Measurements from ENCODE around the gene TGFB3. TPM values are rescaled to one million over a fixed set of nuclear protein-coding genes. Genes with fewer than 3 reads are reported as not detected.

TGFB3 gene
- total and polyA plus RNA-seq, 9 of the 15 experiments (the other 6 are each of a cell fraction or from before 2014, with no cell fraction given) = 0.39 to 2.0 (median 1.0) TPM

GRCh38 chr14:75985618-75986438 lies 4.0 kb upstream of the TGFB3 start, which contains the start of gene IFT43 (continued):
- TF ChIP-seq, protein P1, sequence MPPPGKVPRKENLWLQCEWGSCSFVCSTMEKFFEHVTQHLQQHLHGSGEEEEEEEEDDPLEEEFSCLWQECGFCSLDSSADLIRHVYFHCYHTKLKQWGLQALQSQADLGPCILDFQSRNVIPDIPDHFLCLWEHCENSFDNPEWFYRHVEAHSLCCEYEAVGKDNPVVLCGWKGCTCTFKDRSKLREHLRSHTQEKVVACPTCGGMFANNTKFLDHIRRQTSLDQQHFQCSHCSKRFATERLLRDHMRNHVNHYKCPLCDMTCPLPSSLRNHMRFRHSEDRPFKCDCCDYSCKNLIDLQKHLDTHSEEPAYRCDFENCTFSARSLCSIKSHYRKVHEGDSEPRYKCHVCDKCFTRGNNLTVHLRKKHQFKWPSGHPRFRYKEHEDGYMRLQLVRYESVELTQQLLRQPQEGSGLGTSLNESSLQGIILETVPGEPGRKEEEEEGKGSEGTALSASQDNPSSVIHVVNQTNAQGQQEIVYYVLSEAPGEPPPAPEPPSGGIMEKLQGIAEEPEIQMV (tag; conservative IDR thresholded peaks at IDR 0.05; ENCODE audit: low read depth) = no peak
- peak; percentile 78; the same call in 1 of the 2 replicates for TF ChIP-seq MXI1 (IDR thresholded peaks at IDR 0.05; ENCODE audit: low read depth, low read length)
- TF ChIP-seq TAF15 (IDR thresholded peaks at IDR 0.05; ENCODE audit: low read depth, low read length) = no peak
- TF ChIP-seq, protein P2, sequence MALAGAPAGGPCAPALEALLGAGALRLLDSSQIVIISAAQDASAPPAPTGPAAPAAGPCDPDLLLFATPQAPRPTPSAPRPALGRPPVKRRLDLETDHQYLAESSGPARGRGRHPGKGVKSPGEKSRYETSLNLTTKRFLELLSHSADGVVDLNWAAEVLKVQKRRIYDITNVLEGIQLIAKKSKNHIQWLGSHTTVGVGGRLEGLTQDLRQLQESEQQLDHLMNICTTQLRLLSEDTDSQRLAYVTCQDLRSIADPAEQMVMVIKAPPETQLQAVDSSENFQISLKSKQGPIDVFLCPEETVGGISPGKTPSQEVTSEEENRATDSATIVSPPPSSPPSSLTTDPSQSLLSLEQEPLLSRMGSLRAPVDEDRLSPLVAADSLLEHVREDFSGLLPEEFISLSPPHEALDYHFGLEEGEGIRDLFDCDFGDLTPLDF (CRISPR knock-in tag; IDR thresholded peaks at IDR 0.05) = no peak
- TF ChIP-seq HDAC1 (IDR thresholded peaks at IDR 0.05) = peak in 1 of 2 experiments; percentile 76; a peak in 2 of 4 replicates
- peak; percentile 49; the same call in 1 of the 2 replicates for TF ChIP-seq MAX (CRISPR knock-in tag; IDR thresholded peaks at IDR 0.05)
- TF ChIP-seq, protein P3, sequence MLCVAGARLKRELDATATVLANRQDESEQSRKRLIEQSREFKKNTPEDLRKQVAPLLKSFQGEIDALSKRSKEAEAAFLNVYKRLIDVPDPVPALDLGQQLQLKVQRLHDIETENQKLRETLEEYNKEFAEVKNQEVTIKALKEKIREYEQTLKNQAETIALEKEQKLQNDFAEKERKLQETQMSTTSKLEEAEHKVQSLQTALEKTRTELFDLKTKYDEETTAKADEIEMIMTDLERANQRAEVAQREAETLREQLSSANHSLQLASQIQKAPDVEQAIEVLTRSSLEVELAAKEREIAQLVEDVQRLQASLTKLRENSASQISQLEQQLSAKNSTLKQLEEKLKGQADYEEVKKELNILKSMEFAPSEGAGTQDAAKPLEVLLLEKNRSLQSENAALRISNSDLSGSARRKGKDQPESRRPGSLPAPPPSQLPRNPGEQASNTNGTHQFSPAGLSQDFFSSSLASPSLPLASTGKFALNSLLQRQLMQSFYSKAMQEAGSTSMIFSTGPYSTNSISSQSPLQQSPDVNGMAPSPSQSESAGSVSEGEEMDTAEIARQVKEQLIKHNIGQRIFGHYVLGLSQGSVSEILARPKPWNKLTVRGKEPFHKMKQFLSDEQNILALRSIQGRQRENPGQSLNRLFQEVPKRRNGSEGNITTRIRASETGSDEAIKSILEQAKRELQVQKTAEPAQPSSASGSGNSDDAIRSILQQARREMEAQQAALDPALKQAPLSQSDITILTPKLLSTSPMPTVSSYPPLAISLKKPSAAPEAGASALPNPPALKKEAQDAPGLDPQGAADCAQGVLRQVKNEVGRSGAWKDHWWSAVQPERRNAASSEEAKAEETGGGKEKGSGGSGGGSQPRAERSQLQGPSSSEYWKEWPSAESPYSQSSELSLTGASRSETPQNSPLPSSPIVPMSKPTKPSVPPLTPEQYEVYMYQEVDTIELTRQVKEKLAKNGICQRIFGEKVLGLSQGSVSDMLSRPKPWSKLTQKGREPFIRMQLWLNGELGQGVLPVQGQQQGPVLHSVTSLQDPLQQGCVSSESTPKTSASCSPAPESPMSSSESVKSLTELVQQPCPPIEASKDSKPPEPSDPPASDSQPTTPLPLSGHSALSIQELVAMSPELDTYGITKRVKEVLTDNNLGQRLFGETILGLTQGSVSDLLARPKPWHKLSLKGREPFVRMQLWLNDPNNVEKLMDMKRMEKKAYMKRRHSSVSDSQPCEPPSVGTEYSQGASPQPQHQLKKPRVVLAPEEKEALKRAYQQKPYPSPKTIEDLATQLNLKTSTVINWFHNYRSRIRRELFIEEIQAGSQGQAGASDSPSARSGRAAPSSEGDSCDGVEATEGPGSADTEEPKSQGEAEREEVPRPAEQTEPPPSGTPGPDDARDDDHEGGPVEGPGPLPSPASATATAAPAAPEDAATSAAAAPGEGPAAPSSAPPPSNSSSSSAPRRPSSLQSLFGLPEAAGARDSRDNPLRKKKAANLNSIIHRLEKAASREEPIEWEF (CRISPR knock-in tag; IDR thresholded peaks at IDR 0.05) = no peak
- no peak for TF ChIP-seq PREB (CRISPR knock-in tag; IDR thresholded peaks at IDR 0.05)
- TF ChIP-seq TAL1 (IDR thresholded peaks at IDR 0.05) = no peak
- TF ChIP-seq SREBF2 (CRISPR knock-in tag; IDR thresholded peaks at IDR 0.05) = no peak
- TF ChIP-seq, protein P4, sequence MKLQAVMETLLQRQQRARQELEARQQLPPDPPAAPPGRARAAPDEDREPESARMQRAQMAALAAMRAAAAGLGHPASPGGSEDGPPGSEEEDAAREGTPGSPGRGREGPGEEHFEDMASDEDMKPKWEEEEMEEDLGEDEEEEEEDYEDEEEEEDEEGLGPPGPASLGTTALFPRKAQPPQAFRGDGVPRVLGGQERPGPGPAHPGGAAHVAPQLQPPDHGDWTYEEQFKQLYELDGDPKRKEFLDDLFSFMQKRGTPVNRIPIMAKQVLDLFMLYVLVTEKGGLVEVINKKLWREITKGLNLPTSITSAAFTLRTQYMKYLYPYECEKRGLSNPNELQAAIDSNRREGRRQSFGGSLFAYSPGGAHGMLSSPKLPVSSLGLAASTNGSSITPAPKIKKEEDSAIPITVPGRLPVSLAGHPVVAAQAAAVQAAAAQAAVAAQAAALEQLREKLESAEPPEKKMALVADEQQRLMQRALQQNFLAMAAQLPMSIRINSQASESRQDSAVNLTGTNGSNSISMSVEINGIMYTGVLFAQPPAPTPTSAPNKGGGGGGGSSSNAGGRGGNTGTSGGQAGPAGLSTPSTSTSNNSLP (IDR thresholded peaks at IDR 0.05; ENCODE audit: borderline replicate concordance, low read depth, low read length) = no peak
- no peak for TF ChIP-seq SMARCA4 (IDR thresholded peaks at IDR 0.05)
- no peak for TF ChIP-seq NFATC3 (IDR thresholded peaks at IDR 0.05)
- no peak for TF ChIP-seq SETDB1 (IDR thresholded peaks at IDR 0.05; ENCODE audit: low read length)
- TF ChIP-seq MAFG (tag; conservative IDR thresholded peaks at IDR 0.05) = no peak
- TF ChIP-seq GATAD2B (IDR thresholded peaks at IDR 0.05; ENCODE audit: borderline replicate concordance) = no peak

All from K562 (cell line).